Measurements from ENCODE around the gene TPX2. TPM values are rescaled to one million over a fixed set of nuclear protein-coding genes. Genes with fewer than 3 reads are reported as not detected.
A peak's percentile ranks its signal among the peaks of the same experiment; 100 is the strongest.

Gene TPX2
- total RNA-seq, 8 experiments from 2014 or later = 1.1 to 75.3 (median 6.1) TPM

DNA sequence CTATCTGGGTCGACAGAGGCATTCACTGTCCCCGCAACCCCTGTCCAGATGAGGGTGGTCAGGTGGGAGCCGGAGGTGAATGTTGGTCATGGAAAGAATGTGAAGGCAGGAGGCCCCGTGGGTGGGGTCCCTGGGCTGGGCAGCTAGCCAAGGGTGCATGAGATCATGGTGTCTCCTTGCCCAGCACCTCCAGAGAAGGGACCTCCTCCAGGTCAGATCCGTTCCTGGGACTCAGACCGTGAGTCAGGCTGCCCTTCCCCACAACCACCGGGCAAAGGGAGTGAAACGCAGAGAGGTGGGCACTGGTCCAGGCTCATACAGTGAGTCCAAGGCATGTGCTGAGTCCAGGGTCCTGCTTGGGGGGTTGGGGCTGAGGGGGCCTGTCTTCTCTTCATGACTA, 102.8 kb downstream of the TPX2 start:
- Histone ChIP-seq H3K27ac (no peak overlapping the region), H3K4me3 (no peak overlapping the region), H3K4me1 (replicated peaks in 1 of 2) (peaks cover 19 to 36% of the 10 kb centered on the region in 2 donors)
- WGBS, 10 experiments = 25 to 100% (median 86%) methylated on average over 1 to 6 of the region's 8 CpGs; no CpG with 5 or more reads in 5 of the 10 experiments
- in situ Hi-C loops (cut with MboI; ENCODE audit: low pct_unique_long_range_greater_than_20kb in 2 of 9, low sequenced_read_pairs in 9 of 9, unreplicated experiment in 9 of 9) = loop anchor here in 2 of 9 experiments (25.0 kb wide), 2 partner anchors 245 to 820 kb away; partner anchors contain the start of gene C20orf203 (in 1 of the 2)
- peak in 4 of 8 experiments; percentile 12 to 38 (median 32) for ATAC-seq (replicated peaks in 6 of 8)

DNA sequence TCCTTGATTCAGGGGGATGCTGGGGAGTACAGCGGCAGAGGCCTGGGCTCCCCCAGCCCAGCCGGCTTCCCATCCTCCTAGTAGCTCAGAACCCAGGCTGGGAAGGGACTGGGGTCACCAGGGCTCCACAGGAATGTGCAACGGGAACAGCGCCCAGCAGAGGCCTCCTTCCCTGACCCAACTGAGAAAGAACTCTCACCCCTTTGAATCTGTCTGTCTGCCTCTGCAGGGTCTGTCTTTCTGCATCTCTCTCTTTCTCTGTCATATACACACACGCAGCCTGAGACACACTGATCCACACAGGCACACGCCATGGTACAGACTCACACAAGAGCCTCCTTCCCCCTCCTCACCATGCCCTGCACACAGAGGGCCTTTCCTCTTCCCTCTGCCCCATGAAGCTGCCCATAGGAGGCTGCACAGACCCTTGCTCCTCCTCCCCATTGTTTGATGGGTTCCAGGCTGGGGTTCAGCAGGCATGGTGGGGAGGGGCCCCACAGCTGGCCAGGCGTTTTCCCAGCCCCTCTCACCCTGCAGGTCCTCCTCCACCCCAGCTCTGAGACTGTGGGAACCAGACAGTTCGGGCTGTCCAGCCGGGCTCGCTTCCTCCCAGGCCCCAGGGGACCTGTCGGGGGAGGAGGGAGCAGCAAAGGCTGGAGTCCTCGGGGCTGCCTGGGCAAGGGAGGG, 103.5 kb downstream of the TPX2 start:
- H3K4me1 ChIP-seq (replicated peaks in 1 of 2) = peaks cover 19 to 36% of the 10 kb centered on the region in 2 donors
- in situ Hi-C loops (cut with MboI; ENCODE audit: low pct_unique_long_range_greater_than_20kb in 2 of 9, low sequenced_read_pairs in 9 of 9, unreplicated experiment in 9 of 9) = loop anchor here in 2 of 9 experiments (25.0 kb wide), 2 partner anchors 245 to 820 kb away; partner anchors contain the start of gene C20orf203 (in 1 of the 2)
- WGBS, 10 experiments = 53 to 100% (median 70%) methylated on average over 1 to 4 of the region's 12 CpGs; no CpG with 5 or more reads in 6 of the 10 experiments
- H3K4me3 ChIP-seq = no peak overlapping the region
- ATAC-seq (replicated peaks in 6 of 8) = peak in 7 of 8 experiments; percentile 7 to 57 (median 22)
- no peak overlapping the region for H3K27ac ChIP-seq

DNA sequence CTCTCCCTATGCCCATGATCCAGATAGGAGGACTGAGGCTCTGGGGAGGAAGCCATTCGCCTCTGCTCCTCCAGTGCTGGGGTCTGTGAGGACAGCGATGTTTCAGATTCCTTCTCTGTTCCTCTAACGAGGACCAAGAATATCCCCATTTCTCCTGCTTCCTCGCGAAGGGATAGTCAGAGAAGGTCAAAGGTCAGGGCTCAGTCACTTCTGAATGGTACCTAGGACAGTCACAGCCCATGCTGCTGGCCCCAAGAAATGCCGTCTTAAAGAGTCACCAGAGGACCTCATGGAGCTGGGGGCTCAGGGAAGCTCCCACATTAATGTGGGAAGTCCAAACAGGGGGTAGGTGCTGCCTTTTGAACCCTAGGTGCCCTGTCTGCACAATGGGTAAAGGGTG, 104.2 kb downstream of the TPX2 start:
- WGBS, 10 experiments = 76 to 100% (median 85%) methylated on average over 1 to 5 of the region's 6 CpGs; no CpG with 5 or more reads in 4 of the 10 experiments
- Histone ChIP-seq H3K27ac (no peak overlapping the region), H3K4me1 (replicated peaks in 1 of 2) (peaks cover 19 to 31% of the 10 kb centered on the region in 2 donors), H3K4me3 (no peak overlapping the region)
- no peak for ATAC-seq (replicated peaks in 6 of 8)
- in situ Hi-C loops (cut with MboI; ENCODE audit: low pct_unique_long_range_greater_than_20kb in 2 of 9, low sequenced_read_pairs in 9 of 9, unreplicated experiment in 9 of 9) = loop anchor here in 2 of 9 experiments (25.0 kb wide), 2 partner anchors 244 to 819 kb away; partner anchors contain the start of gene C20orf203 (in 1 of the 2)

DNA sequence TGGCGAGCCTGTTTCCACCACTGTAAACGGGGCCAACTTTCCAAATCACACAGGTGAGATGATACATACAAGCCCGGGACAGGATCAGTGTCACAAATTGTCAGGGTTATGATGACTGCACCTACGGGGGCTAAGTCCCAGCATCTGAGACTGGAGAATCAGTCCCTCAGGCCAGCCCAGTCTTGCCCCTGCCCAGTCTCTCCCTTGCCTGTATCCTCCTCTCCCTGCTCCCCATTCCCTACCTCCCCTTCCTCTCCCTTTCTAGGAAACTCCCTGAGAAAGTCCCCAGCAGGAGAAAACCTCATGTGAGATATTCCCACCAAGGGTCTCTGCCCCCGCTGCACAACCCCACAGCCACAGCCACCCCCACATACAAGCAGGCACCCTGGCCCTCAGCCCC, 104.8 kb downstream of the TPX2 start:
- no peak overlapping the region for H3K4me3 ChIP-seq
- peaks cover 19 to 31% of the 10 kb centered on the region in 2 donors for H3K4me1 ChIP-seq (replicated peaks in 1 of 2)
- in situ Hi-C loops (cut with MboI; ENCODE audit: low pct_unique_long_range_greater_than_20kb in 2 of 9, low sequenced_read_pairs in 9 of 9, unreplicated experiment in 9 of 9) = loop anchor here in 2 of 9 experiments (25.0 kb wide), 2 partner anchors 243 to 818 kb away; partner anchors contain the start of gene C20orf203 (in 1 of the 2)
- H3K27ac ChIP-seq = no peak overlapping the region
- 60 to 93% (median 80%) methylated on average over 1 to 3 of the region's 5 CpGs; no CpG with 5 or more reads in 5 of the 10 experiments for WGBS, 10 experiments
- ATAC-seq (replicated peaks in 6 of 8) = no peak

DNA sequence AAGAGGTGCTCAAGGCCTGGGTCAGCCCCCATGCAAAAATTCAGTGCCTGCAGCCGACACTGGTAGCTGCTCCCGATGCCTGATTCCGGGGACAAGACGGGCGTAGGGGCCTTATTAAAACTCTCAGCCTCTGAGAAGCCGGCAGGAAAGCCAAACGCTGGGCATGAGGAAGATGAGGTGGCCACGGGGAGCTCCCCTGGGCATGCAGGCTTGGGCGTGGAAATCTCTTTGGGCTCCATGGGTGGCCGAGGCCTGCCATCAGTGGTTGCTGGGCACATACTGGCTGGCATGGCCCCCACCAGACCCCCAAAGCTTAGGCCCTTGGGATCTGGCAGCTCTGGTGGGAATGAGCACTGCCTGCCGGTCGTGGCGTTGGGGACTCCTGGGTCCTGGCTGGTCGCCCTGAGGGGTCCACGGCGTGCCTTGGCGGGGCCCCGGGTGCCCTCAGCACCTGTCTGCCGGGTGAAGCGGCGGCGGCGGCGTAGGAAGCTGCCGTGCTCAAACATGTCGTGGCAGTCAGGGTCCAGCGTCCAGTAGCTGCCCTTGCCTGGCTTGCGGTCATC, 105.7 kb downstream of the TPX2 start:
- Histone ChIP-seq H3K4me1 (replicated peaks in 1 of 2) (peaks cover 19 to 31% of the 10 kb centered on the region in 2 donors), H3K4me3 (no peak overlapping the region), H3K27ac (peak overlapping the region in 1 of 2 donors; percentile 40)
- in situ Hi-C loops (cut with MboI; ENCODE audit: low pct_unique_long_range_greater_than_20kb in 2 of 9, low sequenced_read_pairs in 9 of 9, unreplicated experiment in 9 of 9) = loop anchor here in 2 of 9 experiments (25.0 kb wide), 2 partner anchors 242 to 817 kb away; partner anchors contain the start of gene C20orf203 (in 1 of the 2)
- no peak for ATAC-seq (replicated peaks in 6 of 8)
- WGBS, 10 experiments = 50 to 100% methylated on average over 2 of the region's 28 CpGs; no CpG with 5 or more reads in 8 of the 10 experiments

DNA sequence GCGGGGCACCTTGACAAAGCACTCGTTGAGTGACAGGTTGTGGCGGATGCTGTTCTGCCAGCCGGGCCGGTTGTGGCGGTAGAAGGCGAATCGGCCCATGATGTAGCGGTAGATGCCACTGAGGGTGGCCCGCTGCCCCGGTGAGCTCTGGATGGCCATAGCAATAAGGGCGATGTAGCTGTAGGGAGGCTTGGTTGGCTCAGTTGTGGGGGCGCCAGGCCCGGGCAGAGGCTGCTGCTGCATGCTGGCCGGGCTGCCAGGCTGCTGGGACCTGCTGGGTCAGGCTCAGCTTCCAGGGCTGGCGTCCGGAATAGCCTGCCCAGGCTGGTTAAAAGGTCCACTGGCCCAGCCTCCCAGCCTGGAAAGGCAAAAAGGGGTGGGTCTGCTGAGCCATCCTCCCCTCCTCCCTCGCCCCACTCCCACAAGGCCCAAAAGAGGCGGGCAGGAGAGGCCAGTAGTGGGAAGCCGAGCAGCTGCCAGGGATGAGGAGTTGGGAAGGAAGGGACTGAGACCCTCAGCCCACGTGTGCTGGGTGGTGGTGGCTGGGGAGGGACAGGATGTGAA, 106.3 kb downstream of the TPX2 start, which contains the start of gene FOXS1:
Gene FOXS1 (minus strand): TSS at position 305 of the 564 bp plus-strand sequence. CDS start 62 bp downstream, at position 243.
- Histone ChIP-seq H3K27ac (peak within 1 kb of the TSS in 1 of 2 donors; percentile 40), H3K4me1 (replicated peaks in 1 of 2) (peaks cover 19 to 31% of the 10 kb centered on the region in 2 donors), H3K4me3 (no peak within 1 kb of the TSS)
- 0 to 78% (median 20%) methylated on average over 1 to 8 of the region's 21 CpGs; no CpG with 5 or more reads in 3 of the 10 experiments for WGBS, 10 experiments
- peak in 5 of 8 experiments; percentile 72 to 89 (median 85) for ATAC-seq (replicated peaks in 6 of 8)
- in situ Hi-C loops (cut with MboI; ENCODE audit: low pct_unique_long_range_greater_than_20kb in 2 of 9, low sequenced_read_pairs in 9 of 9, unreplicated experiment in 9 of 9) = loop anchor here in 2 of 9 experiments (25.0 kb wide), 2 partner anchors 242 to 817 kb away; partner anchors contain the start of gene C20orf203 (in 1 of the 2)

DNA sequence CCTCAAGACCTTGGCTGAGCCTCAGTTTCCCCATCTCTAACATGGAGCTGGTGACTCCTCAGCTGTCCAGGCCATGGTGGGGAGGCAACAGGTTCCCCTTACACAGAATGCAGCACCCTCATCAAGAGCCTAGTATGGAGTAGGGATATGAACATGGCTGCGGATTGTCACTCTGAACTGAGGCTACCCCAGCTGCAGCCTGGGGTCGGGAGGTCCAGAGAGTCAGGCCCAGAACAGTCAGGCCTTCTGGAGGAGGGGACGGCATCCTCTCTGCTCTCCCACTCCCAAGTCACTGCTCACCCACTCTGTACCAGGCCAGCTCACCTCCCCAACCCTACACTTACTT, 107.7 kb downstream of the TPX2 start:
- in situ Hi-C loops (cut with MboI; ENCODE audit: low pct_unique_long_range_greater_than_20kb in 2 of 9, low sequenced_read_pairs in 9 of 9, unreplicated experiment in 9 of 9) = loop anchor here in 2 of 9 experiments (25.0 kb wide), 2 partner anchors 241 to 816 kb away; partner anchors contain the start of gene C20orf203 (in 1 of the 2)
- WGBS, 10 experiments = 33 to 100% (median 61%) methylated on average over 1 to 2 of the region's 3 CpGs; no CpG with 5 or more reads in 6 of the 10 experiments
- Histone ChIP-seq H3K4me1 (replicated peaks in 1 of 2) (peaks cover 19 to 31% of the 10 kb centered on the region in 2 donors), H3K4me3 (no peak overlapping the region), H3K27ac (no peak overlapping the region)
- ATAC-seq (replicated peaks in 6 of 8) = no peak

DNA sequence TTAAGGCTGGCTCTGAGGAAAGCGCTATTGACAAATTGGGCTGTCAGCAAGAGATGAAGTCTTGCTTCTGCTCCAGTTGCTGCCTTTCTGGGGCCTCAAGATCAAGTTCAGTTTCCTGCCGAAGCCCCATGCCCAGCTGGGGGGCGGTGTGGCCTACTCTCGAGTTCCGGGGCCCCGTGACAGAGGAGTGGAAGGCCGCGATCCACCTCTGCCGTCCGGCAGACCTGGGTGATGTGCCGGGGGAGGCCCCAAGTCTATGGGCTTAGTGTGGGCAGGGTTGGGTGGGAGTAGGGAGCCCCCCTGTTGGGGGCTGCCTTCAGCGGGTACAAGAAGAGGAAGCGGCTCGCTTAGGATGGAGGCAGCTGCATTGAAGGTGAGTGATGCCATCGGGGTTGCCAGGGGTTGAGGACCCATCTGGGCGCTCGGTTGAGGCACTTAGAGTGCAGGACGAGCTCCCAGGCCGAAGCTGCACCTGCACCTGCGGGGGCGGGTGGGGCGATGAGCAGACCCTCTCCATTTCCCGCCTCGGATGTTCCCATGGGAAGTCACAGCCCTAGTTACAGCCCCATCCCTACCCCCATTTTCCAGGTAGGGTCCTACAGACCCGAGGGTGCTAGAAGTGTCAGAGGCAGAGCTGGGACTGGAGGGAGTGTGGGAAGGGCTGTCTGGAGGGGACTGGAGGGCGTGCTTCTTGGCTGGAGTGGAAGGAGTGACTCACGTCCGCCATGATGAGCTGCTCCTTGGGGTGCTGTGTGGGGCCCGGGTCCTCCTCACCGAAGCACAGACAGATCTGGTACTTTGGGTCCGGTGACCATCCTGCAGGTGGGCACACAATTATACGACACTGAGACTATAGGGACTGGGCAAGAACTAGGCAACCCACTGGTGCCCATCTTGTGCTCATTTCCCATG, 109.3 kb downstream of the TPX2 start:
- in situ Hi-C loops (cut with MboI; ENCODE audit: low pct_unique_long_range_greater_than_20kb in 2 of 9, low sequenced_read_pairs in 9 of 9, unreplicated experiment in 9 of 9) = loop anchor here in 2 of 9 experiments (25.0 kb wide), 2 partner anchors 239 to 814 kb away; partner anchors contain the start of gene C20orf203 (in 1 of the 2)
- ATAC-seq (replicated peaks in 6 of 8) = no peak
- WGBS, 10 experiments = 51 to 90% (median 79%) methylated on average over 2 to 5 of the region's 32 CpGs; no CpG with 5 or more reads in 4 of the 10 experiments
- Histone ChIP-seq H3K27ac (no peak overlapping the region), H3K4me3 (no peak overlapping the region), H3K4me1 (replicated peaks in 1 of 2) (peaks cover 13 to 23% of the 10 kb centered on the region in 2 donors)

DNA sequence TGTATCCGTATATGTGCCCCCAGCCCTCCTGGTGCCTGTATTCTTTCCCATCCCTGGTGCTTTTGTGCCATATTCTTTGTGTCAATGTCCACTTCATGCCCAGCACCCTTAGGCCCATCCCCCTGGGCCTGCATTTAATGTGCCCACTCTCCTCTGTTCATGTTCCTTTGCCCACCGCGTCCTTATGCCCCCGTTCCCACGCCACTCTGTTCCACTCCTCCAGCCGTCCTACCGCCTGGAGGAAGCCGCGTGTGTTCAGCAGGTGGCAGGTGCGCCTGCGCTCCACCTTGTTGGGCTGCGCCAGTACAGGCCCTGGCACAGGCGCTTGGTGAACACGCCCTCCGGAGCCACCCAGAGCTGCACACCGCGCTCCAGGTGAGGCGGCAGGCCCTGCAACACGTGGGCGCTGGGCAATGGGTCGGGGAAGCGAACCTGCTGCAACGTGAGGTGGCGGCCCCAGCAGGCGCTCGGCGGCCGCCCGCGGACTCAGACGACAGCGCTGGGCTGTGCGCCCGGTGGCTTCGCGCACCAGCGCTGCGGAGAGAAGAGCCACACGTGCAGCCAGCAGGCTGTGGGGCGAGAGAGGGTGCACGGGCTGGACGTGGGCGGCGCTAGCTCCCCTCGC, 110.3 kb downstream of the TPX2 start:
- in situ Hi-C loops (cut with MboI; ENCODE audit: low pct_unique_long_range_greater_than_20kb in 2 of 9, low sequenced_read_pairs in 9 of 9, unreplicated experiment in 9 of 9) = loop anchor here in 2 of 9 experiments (25.0 kb wide), 2 partner anchors 238 to 813 kb away; partner anchors contain the start of gene C20orf203 (in 1 of the 2)
- WGBS, 10 experiments = 25 to 100% (median 73%) methylated on average over 1 to 10 of the region's 45 CpGs; no CpG with 5 or more reads in 2 of the 10 experiments
- Histone ChIP-seq H3K4me3 (no peak overlapping the region), H3K27ac (no peak overlapping the region), H3K4me1 (replicated peaks in 1 of 2) (peaks cover 13 to 18% of the 10 kb centered on the region in 2 donors)
- peak in 1 of 8 experiments; percentile 24 for ATAC-seq (replicated peaks in 6 of 8)

All from motor neuron (in vitro differentiated cells).